Uterine smooth muscle cell (primary cell): Measurements from ENCODE around the gene IFNA16. TPM values are rescaled to one million over a fixed set of nuclear protein-coding genes. Genes with fewer than 3 reads are reported as not detected.

ENCODE experiments used
- total RNA-seq: library from RNA; depleted of rRNA; stranded (reverse); fragments of >200 nt; gene quantifications from 2 replicates; pipeline ENCODE4 v1.2.3, GENCODE V29; 2014

Gene IFNA16
- total RNA-seq: not detected in 2 replicates

DNA sequence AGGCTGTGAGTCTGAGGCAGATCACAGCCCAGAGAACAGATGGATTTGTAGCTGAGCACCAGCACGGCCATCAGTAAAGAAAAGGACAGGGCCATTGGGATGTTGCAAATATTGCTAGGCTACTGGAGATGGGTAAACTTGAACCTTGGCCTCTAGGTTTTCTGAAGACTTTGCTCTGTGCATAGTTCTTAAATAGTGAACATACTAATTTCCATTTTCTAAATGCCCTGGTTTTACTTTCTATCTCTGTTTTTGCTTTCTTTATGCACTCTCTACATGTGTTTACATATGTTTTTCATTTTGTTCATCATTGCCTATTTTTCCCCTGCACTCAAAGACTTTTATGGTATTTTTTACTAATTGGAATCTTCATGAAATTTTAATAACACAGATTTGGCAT, at the start of gene IFNA16:
Gene IFNA16, minus strand, starts transcription at position 101 of the 400 bp plus-strand sequence. Its CDS starts 6 bp downstream, at position 95.

DNA sequence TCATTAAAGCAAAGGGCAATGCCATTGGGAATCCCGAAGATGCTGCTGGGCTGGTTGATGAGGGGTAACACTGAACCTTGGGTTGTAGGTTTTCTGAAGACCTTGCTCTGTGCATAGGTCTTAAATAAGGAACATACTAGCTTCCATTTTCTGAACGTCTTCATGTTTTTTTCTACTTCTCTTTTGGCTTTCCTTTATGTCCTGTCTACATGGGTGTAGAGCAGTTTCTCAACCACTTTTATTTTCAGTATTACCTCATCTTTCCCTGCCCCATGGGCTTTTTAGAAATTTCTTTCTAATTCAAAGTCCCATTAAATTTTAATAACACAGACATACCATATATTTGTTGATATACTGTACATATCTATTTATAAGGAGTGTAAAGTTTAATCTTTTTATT, 22.8 kb upstream of the IFNA16 start, which contains the start of gene IFNA14:
Gene IFNA14, minus strand, starts transcription at position 95 of the 400 bp plus-strand sequence. Its CDS starts 70 bp downstream, at position 25.

DNA sequence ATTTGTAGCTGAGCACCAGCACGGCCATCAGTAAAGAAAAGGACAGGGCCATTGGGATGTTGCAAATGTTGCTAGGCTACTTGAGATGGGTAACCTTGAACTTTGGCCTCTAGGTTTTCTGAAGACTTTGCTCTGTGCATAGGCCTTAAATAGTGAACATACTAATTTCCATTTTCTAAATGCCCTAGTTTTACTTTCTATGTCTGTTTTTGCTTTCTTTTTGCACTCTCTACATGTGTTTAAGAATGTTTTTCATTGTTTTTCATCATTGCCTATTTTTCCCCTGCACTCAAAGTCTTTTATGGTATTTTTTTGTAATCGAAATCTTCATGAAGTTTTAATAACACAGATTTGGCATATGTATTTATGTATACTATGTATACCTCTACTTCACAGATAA, 11.0 kb upstream of the IFNA16 start, which contains the start of gene IFNA17:
Gene IFNA17, minus strand, starts transcription at position 101 of the 400 bp plus-strand sequence. Its CDS starts 49 bp downstream, at position 52.

DNA sequence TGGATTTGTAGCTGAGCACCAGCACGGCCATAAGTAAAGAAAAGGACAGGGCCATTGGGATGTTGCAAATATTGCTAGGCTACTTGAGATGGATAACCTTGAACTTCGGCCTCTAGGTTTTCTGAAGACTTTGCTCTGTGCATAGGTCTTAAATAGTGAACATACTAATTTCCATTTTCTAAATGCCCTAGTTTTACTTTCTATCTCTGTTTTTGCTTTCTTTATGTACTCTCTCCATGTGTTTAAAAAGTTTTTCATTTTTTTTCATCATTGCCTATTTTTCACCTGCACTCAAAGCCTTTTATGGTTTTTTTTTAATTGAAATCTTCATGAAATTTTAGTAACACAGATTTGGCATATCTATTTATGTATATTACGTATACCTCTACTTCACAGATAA, 10.1 kb downstream of the IFNA16 start, which contains the start of gene IFNA10:
Gene IFNA10, minus strand, starts transcription at position 101 of the 400 bp plus-strand sequence. Its CDS starts 46 bp downstream, at position 55.

DNA sequence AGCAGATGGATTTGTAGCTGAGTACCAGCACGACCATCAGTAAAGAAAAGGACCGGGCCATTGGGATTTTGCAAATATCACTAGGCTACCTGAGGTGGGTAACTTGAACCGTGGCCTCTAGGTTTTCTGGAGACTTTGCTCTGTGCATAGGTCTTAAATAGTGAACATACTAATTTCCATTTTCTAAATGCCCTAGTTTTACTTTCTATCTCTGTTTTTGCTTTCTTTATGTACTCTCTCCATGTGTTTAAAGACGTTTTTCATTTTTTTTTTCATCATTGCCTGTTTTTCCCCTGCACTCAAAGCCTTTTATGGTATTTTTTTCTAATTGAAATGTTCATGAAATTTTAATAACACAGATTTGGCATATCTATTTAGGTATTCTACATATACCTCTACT, 15.0 kb downstream of the IFNA16 start, which contains the start of gene IFNA7:
Gene IFNA7, minus strand, starts transcription at position 101 of the 400 bp plus-strand sequence. Its CDS starts 40 bp downstream, at position 61.

DNA sequence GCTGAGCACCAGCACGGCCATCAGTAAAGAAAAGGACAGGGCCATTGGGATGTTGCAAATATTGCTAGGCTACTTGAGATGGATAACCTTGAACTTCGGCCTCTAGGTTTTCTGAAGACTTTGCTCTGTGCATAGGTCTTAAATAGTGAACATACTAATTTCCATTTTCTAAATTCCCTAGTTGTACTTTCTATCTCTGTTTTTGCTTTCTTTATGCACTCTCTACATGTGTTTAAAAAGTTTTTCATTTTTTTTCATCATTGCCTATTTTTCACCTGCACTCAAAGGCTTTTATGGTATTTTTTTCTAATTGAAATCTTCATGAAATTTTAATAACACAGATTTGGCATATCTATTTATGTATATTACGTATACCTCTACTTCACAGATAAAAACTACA, 29.6 kb downstream of the IFNA16 start, which contains the start of gene IFNA4:
Gene IFNA4, minus strand, starts transcription at position 101 of the 400 bp plus-strand sequence. Its CDS starts 56 bp downstream, at position 45.

DNA sequence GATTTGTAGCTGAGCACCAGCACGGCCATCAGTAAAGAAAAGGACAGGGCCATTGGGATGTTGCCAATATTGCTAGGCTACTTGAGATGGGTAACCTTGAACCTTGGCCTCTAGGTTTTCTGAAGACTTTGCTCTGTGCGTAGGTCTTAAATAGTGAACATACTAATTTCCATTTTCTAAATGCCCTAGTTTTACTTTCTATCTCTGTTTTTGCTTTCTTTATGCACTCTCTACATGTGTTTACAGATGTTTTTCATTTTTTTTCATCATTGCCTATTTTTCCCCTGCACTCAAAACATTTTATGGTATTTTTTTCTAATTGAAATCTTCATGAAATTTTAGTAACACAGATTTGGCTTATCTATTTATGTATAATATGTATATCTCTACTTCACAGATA, 50.6 kb downstream of the IFNA16 start, which contains the start of gene IFNA21:
Gene IFNA21, minus strand, starts transcription at position 101 of the 400 bp plus-strand sequence. Its CDS starts 48 bp downstream, at position 53.

Other genes starting within 250 kb of the IFNA16 start
- gene HACD4, start 185.7 kb downstream of the IFNA16 start, total RNA-seq: 9.1 and 9.9 TPM in 2 replicates
- not detected in 2 replicates for gene IFNB1, start 139.4 kb downstream of the IFNA16 start, total RNA-seq
- gene IFNW1, start 75.5 kb downstream of the IFNA16 start, total RNA-seq: not detected in 2 replicates
- not detected in 2 replicates for gene IFNA21, start 50.7 kb downstream of the IFNA16 start, total RNA-seq
- gene IFNA4, start 29.7 kb downstream of the IFNA16 start, total RNA-seq: not detected in 2 replicates
- gene IFNA7, start 15.1 kb downstream of the IFNA16 start, total RNA-seq: not detected in 2 replicates
- gene IFNA10, start 10.2 kb downstream of the IFNA16 start, total RNA-seq: not detected in 2 replicates
- gene IFNA17, start 10.9 kb upstream of the IFNA16 start, total RNA-seq: not detected in 2 replicates
- gene IFNA14, start 22.7 kb upstream of the IFNA16 start, total RNA-seq: not detected in 2 replicates
- gene IFNA5, start 88.0 kb upstream of the IFNA16 start, total RNA-seq: 0.11 TPM in 1 of 2 replicates, not detected in the other
- gene KLHL9, start 118.1 kb upstream of the IFNA16 start, total RNA-seq: 48.1 and 48.9 TPM in 2 replicates
- not detected in 2 replicates for gene IFNA6, start 133.6 kb upstream of the IFNA16 start, total RNA-seq
- gene IFNA13, start 150.7 kb upstream of the IFNA16 start, total RNA-seq: not detected in 2 replicates
- not detected in 2 replicates for gene IFNA2, start 168.1 kb upstream of the IFNA16 start, total RNA-seq
- gene IFNA8, start 191.8 kb upstream of the IFNA16 start, total RNA-seq: not detected in 2 replicates
- not detected in 2 replicates for gene IFNA1, start 223.1 kb upstream of the IFNA16 start, total RNA-seq